ENCODE data around the gene DQX1. TPM values are rescaled to one million over a fixed set of nuclear protein-coding genes. Genes with fewer than 3 reads are reported as not detected.

DQX1 gene
- total and polyA plus RNA-seq, 9 of the 15 experiments (the other 6 are each of a cell fraction or from before 2014, with no cell fraction given) = 0.04 to 0.38 (median 0.18) TPM; not detected in 1

DNA sequence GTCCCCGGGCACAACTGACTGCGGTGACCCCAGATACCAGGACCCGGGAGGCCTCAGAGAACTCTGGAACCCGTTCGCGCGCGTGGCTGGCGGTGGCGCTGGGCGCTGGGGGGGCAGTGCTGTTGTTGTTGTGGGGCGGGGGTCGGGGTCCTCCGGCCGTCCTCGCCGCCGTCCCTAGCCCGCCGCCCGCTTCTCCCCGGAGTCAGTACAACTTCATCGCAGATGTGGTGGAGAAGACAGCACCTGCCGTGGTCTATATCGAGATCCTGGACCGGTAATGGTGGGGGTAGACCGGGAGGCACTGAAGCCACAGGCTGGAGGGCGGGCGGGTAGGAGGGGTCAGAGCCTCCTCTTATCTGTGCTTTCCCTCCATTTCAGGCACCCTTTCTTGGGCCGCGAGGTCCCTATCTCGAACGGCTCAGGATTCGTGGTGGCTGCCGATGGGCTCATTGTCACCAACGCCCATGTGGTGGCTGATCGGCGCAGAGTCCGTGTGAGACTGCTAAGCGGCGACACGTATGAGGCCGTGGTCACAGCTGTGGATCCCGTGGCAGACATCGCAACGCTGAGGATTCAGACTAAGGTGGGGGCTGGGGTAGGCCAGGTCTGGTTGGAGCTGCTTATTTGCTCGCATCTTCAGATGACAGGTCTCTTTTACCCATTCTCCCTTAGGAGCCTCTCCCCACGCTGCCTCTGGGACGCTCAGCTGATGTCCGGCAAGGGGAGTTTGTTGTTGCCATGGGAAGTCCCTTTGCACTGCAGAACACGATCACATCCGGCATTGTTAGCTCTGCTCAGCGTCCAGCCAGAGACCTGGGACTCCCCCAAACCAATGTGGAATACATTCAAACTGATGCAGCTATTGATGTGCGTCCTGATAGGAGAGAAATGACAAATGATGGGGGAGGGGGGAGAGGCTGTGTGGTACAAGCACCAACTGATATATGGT lies 4.5 kb upstream of the DQX1 start (continued):
- TF ChIP-seq, protein P1, sequence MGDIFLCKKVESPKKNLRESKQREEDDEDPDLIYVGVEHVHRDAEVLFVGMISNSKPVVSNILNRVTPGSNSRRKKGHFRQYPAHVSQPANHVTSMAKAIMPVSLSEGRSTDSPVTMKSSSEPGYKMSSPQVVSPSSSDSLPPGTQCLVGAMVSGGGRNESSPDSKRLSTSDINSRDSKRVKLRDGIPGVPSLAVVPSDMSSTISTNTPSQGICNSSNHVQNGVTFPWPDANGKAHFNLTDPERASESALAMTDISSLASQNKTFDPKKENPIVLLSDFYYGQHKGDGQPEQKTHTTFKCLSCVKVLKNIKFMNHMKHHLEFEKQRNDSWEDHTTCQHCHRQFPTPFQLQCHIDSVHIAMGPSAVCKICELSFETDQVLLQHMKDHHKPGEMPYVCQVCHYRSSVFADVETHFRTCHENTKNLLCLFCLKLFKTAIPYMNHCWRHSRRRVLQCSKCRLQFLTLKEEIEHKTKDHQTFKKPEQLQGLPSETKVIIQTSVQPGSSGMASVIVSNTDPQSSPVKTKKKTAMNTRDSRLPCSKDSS (IDR thresholded peaks at IDR 0.05; ENCODE audit: low read depth, partially characterized antibody) = no peak
- TF ChIP-seq E2F3 (CRISPR knock-in tag; IDR thresholded peaks at IDR 0.05) = peak; percentile 79
- no peak for TF ChIP-seq SAFB2 (IDR thresholded peaks at IDR 0.05; ENCODE audit: borderline replicate concordance, low read depth, low read length, severe bottlenecking)
- TF ChIP-seq ERF (CRISPR knock-in tag; IDR thresholded peaks at IDR 0.05) = no peak
- TF ChIP-seq CHD2 (IDR thresholded peaks at IDR 0.05; ENCODE audit: low read depth, low read length) = no peak
- TF ChIP-seq, protein P2, sequence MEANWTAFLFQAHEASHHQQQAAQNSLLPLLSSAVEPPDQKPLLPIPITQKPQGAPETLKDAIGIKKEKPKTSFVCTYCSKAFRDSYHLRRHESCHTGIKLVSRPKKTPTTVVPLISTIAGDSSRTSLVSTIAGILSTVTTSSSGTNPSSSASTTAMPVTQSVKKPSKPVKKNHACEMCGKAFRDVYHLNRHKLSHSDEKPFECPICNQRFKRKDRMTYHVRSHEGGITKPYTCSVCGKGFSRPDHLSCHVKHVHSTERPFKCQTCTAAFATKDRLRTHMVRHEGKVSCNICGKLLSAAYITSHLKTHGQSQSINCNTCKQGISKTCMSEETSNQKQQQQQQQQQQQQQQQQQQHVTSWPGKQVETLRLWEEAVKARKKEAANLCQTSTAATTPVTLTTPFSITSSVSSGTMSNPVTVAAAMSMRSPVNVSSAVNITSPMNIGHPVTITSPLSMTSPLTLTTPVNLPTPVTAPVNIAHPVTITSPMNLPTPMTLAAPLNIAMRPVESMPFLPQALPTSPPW (CRISPR knock-in tag; IDR thresholded peaks at IDR 0.05) = peak; percentile 74
- TF ChIP-seq POLR3G (IDR thresholded peaks at IDR 0.05; ENCODE audit: extremely low read depth, insufficient read length, insufficient replicate concordance) = no peak
- TF ChIP-seq MED1 (CRISPR knock-in tag; IDR thresholded peaks at IDR 0.05; ENCODE audit: borderline replicate concordance) = no peak
- TF ChIP-seq, protein P3, sequence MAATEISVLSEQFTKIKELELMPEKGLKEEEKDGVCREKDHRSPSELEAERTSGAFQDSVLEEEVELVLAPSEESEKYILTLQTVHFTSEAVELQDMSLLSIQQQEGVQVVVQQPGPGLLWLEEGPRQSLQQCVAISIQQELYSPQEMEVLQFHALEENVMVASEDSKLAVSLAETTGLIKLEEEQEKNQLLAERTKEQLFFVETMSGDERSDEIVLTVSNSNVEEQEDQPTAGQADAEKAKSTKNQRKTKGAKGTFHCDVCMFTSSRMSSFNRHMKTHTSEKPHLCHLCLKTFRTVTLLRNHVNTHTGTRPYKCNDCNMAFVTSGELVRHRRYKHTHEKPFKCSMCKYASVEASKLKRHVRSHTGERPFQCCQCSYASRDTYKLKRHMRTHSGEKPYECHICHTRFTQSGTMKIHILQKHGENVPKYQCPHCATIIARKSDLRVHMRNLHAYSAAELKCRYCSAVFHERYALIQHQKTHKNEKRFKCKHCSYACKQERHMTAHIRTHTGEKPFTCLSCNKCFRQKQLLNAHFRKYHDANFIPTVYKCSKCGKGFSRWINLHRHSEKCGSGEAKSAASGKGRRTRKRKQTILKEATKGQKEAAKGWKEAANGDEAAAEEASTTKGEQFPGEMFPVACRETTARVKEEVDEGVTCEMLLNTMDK (IDR thresholded peaks at IDR 0.05; ENCODE audit: borderline replicate concordance, insufficient read depth, low read depth, low read length, poor library complexity, severe bottlenecking) = no peak
- TF ChIP-seq, protein P4, sequence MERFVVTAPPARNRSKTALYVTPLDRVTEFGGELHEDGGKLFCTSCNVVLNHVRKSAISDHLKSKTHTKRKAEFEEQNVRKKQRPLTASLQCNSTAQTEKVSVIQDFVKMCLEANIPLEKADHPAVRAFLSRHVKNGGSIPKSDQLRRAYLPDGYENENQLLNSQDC (CRISPR knock-in tag; IDR thresholded peaks at IDR 0.05) = no peak
- peak; percentile 71; the same call in 1 of the 2 replicates for TF ChIP-seq LEF1 (IDR thresholded peaks at IDR 0.05)
- TF ChIP-seq ZSCAN32 (CRISPR knock-in tag; IDR thresholded peaks at IDR 0.05) = no peak
- TF ChIP-seq MEF2A (IDR thresholded peaks at IDR 0.05; ENCODE audit: control insufficient read depth, low read depth, low read length) = no peak
- TF ChIP-seq, protein P5, sequence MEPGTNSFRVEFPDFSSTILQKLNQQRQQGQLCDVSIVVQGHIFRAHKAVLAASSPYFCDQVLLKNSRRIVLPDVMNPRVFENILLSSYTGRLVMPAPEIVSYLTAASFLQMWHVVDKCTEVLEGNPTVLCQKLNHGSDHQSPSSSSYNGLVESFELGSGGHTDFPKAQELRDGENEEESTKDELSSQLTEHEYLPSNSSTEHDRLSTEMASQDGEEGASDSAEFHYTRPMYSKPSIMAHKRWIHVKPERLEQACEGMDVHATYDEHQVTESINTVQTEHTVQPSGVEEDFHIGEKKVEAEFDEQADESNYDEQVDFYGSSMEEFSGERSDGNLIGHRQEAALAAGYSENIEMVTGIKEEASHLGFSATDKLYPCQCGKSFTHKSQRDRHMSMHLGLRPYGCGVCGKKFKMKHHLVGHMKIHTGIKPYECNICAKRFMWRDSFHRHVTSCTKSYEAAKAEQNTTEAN (CRISPR knock-in tag; IDR thresholded peaks at IDR 0.05) = no peak
- TF ChIP-seq, protein P6, sequence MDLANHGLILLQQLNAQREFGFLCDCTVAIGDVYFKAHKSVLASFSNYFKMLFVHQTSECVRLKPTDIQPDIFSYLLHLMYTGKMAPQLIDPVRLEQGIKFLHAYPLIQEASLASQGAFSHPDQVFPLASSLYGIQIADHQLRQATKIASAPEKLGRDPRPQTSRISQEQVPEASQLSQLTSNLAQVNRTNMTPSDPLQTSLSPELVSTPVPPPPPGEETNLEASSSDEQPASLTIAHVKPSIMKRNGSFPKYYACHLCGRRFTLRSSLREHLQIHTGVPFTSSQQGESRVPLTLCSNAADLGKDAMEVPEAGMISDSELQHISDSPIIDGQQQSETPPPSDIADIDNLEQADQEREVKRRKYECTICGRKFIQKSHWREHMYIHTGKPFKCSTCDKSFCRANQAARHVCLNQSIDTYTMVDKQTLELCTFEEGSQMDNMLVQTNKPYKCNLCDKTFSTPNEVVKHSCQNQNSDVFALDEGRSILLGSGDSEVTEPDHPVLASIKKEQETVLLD (IDR thresholded peaks at IDR 0.05) = 0 out of 2 replicates have a peak, but pooled peaks have one; percentile 29
- no peak for TF ChIP-seq MYBL2 (IDR thresholded peaks at IDR 0.05; ENCODE audit: low read depth)
- TF ChIP-seq MYBL2 (CRISPR knock-in tag; IDR thresholded peaks at IDR 0.05; ENCODE audit: borderline replicate concordance) = no peak
- TF ChIP-seq MTF1 (CRISPR knock-in tag; IDR thresholded peaks at IDR 0.05; ENCODE audit: borderline replicate concordance) = no peak

All from K562 (cell line).